GM13976 (cell line): ENCODE measurements around the gene SPSB1.

Experiments
- DNase-seq: peaks from one replicate; pipeline ENCODE4 v3.0.0; 2012; ENCODE audit warnings: low spot score
- CTCF ChIP-seq: IDR thresholded peaks from 2 replicates; pipeline ENCODE4 v1.5.1; 2012; ENCODE audit warnings: borderline replicate concordance, mild to moderate bottlenecking; ENCODE audit not compliant: insufficient read depth; ENCODE audit errors: extremely low read depth, missing control alignments, control extremely low read depth
- in situ Hi-C: fragments of 300-500 bp; cut with MboI; formaldehyde crosslinking; loops from one replicate; pipeline ENCODE4 v1.12.0; 2022; ENCODE audit warnings: low sequenced_read_pairs, mixed read lengths, inconsistent platforms; ENCODE audit not compliant: unreplicated experiment

The SPSB1 gene

GRCh38 chr1:9367806-9368205, 75.1 kb downstream of the SPSB1 start:
- in situ Hi-C loops = no loop called here
- no peak for TF ChIP-seq CTCF
- DNase-seq = no peak

DNA sequence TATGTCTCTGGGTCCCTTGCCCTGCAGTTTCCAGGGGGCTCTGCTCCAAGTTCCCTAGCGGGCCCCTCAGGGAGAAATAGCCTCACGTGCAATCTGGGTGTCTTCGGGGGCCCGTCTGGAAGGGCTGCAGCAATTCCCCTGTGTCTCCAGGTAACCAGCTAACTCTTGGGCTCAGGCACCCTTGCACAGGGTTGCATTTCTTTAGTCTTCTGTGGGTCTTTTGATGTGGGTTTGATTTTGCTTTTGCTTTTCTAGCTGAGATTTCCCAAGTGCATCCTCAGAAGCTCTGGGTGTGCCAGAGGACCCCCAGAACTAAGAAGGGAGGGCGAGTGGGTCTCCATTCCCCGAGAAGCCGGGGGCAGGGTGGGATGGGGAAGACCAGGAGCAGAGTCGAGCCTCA, 75.7 kb downstream of the SPSB1 start:
- no peak for DNase-seq
- no peak for TF ChIP-seq CTCF
- in situ Hi-C loops = no loop called here

- DNase-seq = no peak
- no peak for TF ChIP-seq CTCF
- in situ Hi-C loops = no loop called here
These were observed 77.5 kb downstream of the SPSB1 start for GRCh38 chr1:9369964-9370788.

DNA sequence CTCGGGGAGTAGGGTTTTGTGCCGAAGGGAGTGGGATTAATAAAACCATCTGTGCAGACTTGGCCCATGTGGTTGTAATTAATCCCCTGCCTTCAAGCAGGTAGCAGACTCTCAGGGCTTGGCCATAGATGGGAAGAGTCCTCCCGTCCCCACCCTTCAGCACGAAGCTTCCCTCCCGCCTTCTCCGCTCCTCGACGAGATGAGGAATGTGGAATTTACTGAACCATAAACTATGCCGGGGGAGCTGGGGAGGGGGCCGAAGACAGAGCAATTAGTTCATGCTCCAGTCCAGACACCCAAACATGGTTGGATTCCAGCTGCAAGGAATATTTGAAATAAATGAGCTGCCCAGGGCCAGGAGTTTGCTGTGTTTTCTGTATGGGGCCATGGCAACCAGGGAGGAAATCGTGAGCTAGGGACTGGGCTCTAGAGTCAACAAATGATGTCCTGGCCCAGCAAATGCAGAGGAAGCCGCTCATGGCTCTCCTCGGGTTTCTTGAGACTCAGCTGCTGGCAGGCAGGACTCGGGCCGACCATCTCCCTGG, 78.8 kb downstream of the SPSB1 start:
- no peak for TF ChIP-seq CTCF

GRCh38 chr1:9371951-9372350, 79.3 kb downstream of the SPSB1 start:
- in situ Hi-C loops = no loop called here
- no peak for DNase-seq
- TF ChIP-seq CTCF = no peak

More for the DNA sequence above, 78.8 kb downstream of the SPSB1 start:
- in situ Hi-C loops = no loop called here
- no peak for DNase-seq

DNA sequence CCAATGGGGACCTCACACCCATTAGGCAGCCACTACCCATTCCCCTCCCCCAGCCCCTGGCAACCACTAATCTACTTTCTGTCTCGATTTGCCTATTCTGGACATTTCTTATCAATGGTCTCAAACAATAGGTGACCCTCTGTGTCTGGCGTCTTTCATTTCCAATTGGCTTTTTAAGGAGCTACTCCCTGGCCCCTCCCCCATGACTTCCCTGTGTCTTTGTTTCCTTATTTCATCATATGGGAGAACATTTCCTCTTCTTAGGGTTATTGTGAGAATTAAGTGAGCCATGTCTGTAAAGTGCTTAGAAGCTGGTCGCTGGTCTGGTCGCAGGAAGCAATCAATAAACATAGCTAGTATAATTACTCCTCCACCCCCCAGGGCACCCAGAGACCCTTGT, 80.9 kb downstream of the SPSB1 start:
- no peak for DNase-seq
- in situ Hi-C loops = no loop called here
- TF ChIP-seq CTCF = no peak
